HG03139 (cell line): ENCODE results near the gene ADAMTS18.
"Not testable (repeated sequence)": the region's sequence is repeated elsewhere in the genome, so short reads cannot be mapped to it uniquely, and the experiment has no call there.

ENCODE experiments used
- ATAC-seq: cut with Tn5 transposase; IDR thresholded peaks from one replicate; pipeline ENCODE4 v1.9.1; 2021; ENCODE audit not compliant: unreplicated experiment

ADAMTS18 gene

GRCh38 chr16:77434530-77435271 is at the start of gene ADAMTS18:
Gene ADAMTS18 (minus strand): TSS chr16:77435034. CDS start chr16:77434695, 339 bp downstream.
- no peak for ATAC-seq

GRCh38 chr16:77480681-77481315 is 46.0 kb upstream of the ADAMTS18 start:
- no peak for ATAC-seq

- no peak for ATAC-seq
These were observed 37.4 kb upstream of the ADAMTS18 start for GRCh38 chr16:77472262-77472661.

- no peak for ATAC-seq
These were observed 36.0 kb upstream of the ADAMTS18 start for GRCh38 chr16:77470851-77471250.

GRCh38 chr16:77469634-77470033 is 34.8 kb upstream of the ADAMTS18 start:
- no peak for ATAC-seq

GRCh38 chr16:77468831-77469230 is 34.0 kb upstream of the ADAMTS18 start:
- no peak for ATAC-seq

GRCh38 chr16:77467821-77468335 is 33.0 kb upstream of the ADAMTS18 start:
- ATAC-seq, result no peak

- ATAC-seq, result not testable (repeated sequence)
These were observed 28.8 kb upstream of the ADAMTS18 start for GRCh38 chr16:77463659-77464058.

GRCh38 chr16:77462894-77463293 is 28.1 kb upstream of the ADAMTS18 start:
- no peak for ATAC-seq

GRCh38 chr16:77459534-77460254 is 24.9 kb upstream of the ADAMTS18 start:
- ATAC-seq, result no peak

GRCh38 chr16:77457046-77457445 is 22.2 kb upstream of the ADAMTS18 start:
- no peak for ATAC-seq

GRCh38 chr16:77452243-77452642 is 17.4 kb upstream of the ADAMTS18 start:
- ATAC-seq, result no peak

- no peak for ATAC-seq
These were observed 16.1 kb upstream of the ADAMTS18 start for GRCh38 chr16:77450790-77451487.

GRCh38 chr16:77449208-77449607 is 14.4 kb upstream of the ADAMTS18 start:
- ATAC-seq, result no peak

GRCh38 chr16:77445324-77445723 is 10.5 kb upstream of the ADAMTS18 start:
- ATAC-seq, result no peak

- no peak for ATAC-seq
These were observed 9.3 kb upstream of the ADAMTS18 start for GRCh38 chr16:77444147-77444460.

GRCh38 chr16:77443357-77444146 is 8.7 kb upstream of the ADAMTS18 start:
- no peak for ATAC-seq

- ATAC-seq, result no peak
These were observed 7.2 kb upstream of the ADAMTS18 start for GRCh38 chr16:77442078-77442477.

- ATAC-seq, result no peak
These were observed 4.3 kb upstream of the ADAMTS18 start for GRCh38 chr16:77439106-77439505.

GRCh38 chr16:77437859-77438258 is 3.0 kb upstream of the ADAMTS18 start:
- no peak for ATAC-seq
